Thyroid gland (tissue), 4 donors: Measurements from ENCODE around the gene TNIP2.

Experiments used
- CTCF ChIP-seq, 6 experiments: fragments of 200-600 bp in 3 of 6; fragments of 450-650 bp in 3 of 6; sonication (generic) in 3 of 6; IDR thresholded peaks; one replicate each; pipeline ENCODE4 v1.5.1; 2016 to 2019; ENCODE audit warnings: antibody characterized with exemption in 6 of 6, mild to moderate bottlenecking in 2 of 6, inconsistent platforms in 1 of 6, moderate library complexity in 1 of 6
- POLR2A ChIP-seq, 2 donors: fragments of 450-650 bp; IDR thresholded peaks; one replicate each; pipeline ENCODE4 v1.6.1; 2017; ENCODE audit warnings: antibody characterized with exemption in 2 of 2, mild to moderate bottlenecking in 2 of 2, moderate library complexity in 1 of 2

- TF ChIP-seq CTCF (IDR thresholded peaks at IDR 0.05) (no peak), POLR2A (IDR thresholded peaks at IDR 0.05) (no peak)
Measured at GRCh38 chr4:2714918-2715317, 41.2 kb downstream of the TNIP2 start.
